GM12878 (cell line): Measurements from ENCODE around the gene EXOC4. TPM values are rescaled to one million over a fixed set of nuclear protein-coding genes. Genes with fewer than 3 reads are reported as not detected.

Experiments used
- ATAC-seq: fragments of 200-7000 bp; cut with Tn5 transposase; 3 replicates; pipeline ENCODE4 v1.9.1; 2020; ENCODE audit warnings: mild to moderate bottlenecking, moderate library complexity
- BruUV-seq: library from RNA; stranded (reverse); fragments of 400-500 nt; replicated peaks from 2 replicates; lab custom pipeline; 2021; lab: Mats Ljungman, UMichigan
- CTCF ChIA-PET: fragments of 300-600 bp; sonication (Branson Sonifier 250); formaldehyde crosslinking; extraction: SDS; loops from one replicate; lab custom pipeline; 2021; ENCODE audit warnings: inconsistent platforms; lab: Yijun Ruan, JAX
- POLR2A ChIA-PET: fragments of 350-600 bp; formaldehyde crosslinking; extraction: SDS; loops from one replicate; lab custom pipeline; 2021; ENCODE audit warnings: inconsistent platforms; lab: Charles Lee
- RAD21 ChIA-PET: fragments of 300-600 bp; sonication (Branson Sonifier 250); formaldehyde crosslinking; loops from one replicate; lab custom pipeline; 2023; ENCODE audit warnings: antibody characterized with exemption; ENCODE audit not compliant: unreplicated experiment; lab: Charles Lee
- SMC1A ChIA-PET: fragments of 300-600 bp; sonication (Branson Sonifier 250); formaldehyde crosslinking; loops from one replicate; lab custom pipeline; 2023; ENCODE audit not compliant: unreplicated experiment, uncharacterized antibody; lab: Charles Lee
- DNase-seq: peaks from one replicate; pipeline ENCODE4 v3.0.0-alpha.2; 2011; ENCODE audit warnings: low read depth, low spot score
- FAIRE-seq: peaks from 3 replicates; lab custom pipeline; 2011; peaks lifted over from hg19 to GRCh38; lab: Jason Lieb, UNC
- H2AFZ ChIP-seq: 2 replicates; pipeline ENCODE4 v1.6.0; 2011; ENCODE audit warnings: low read depth, low read length, control low read depth; ENCODE audit not compliant: control insufficient read depth
- H3K27ac ChIP-seq: 2 replicates; pipeline ENCODE4 v1.5.1; 2011; ENCODE audit warnings: control low read depth; ENCODE audit not compliant: control insufficient read depth, insufficient read depth
- H3K27me3 ChIP-seq, 2 experiments: replicated peaks in 1 of 2; 2 replicates each; pipeline versions ENCODE4 v1.6.0 to v1.6.1; 2011; ENCODE audit warnings: low read length in 1 of 2; ENCODE audit not compliant: control insufficient read depth in 2 of 2, insufficient read depth in 2 of 2
- H3K36me3 ChIP-seq, 2 experiments: 2 replicates each; pipeline ENCODE4 v1.5.1; 2011; ENCODE audit warnings: low read length in 1 of 2; ENCODE audit not compliant: control insufficient read depth in 2 of 2, insufficient read depth in 2 of 2
- H3K4me1 ChIP-seq: 2 replicates; pipeline ENCODE4 v1.6.1; 2011; ENCODE audit warnings: mild to moderate bottlenecking, low read length, moderate library complexity, mixed read lengths; ENCODE audit not compliant: control insufficient read depth, insufficient read depth
- H3K4me2 ChIP-seq: 2 replicates; pipeline ENCODE4 v1.6.0; 2011; ENCODE audit warnings: control low read depth; ENCODE audit not compliant: control insufficient read depth, insufficient read depth
- H3K4me3 ChIP-seq: fragments of 200-600 bp; sonication (generic); 2 replicates; pipeline ENCODE4 v1.5.1; 2016
- H3K79me2 ChIP-seq: 2 replicates; pipeline ENCODE4 v1.6.0; 2011; ENCODE audit warnings: low read length; ENCODE audit not compliant: control insufficient read depth, insufficient read depth
- H3K9ac ChIP-seq: 2 replicates; pipeline ENCODE4 v1.8.0; 2011; ENCODE audit warnings: low read length, control low read depth, mixed read lengths; ENCODE audit not compliant: control insufficient read depth, insufficient read depth
- H3K9me3 ChIP-seq: replicated peaks from 3 replicates; pipeline ENCODE4 v1.5.1; 2011; ENCODE audit warnings: mild to moderate bottlenecking, low read length; ENCODE audit not compliant: control insufficient read depth, insufficient read depth
- H4K20me1 ChIP-seq: 2 replicates; pipeline ENCODE4 v1.6.0; 2011; ENCODE audit not compliant: control insufficient read depth, insufficient read depth
- ASH2L ChIP-seq: fragments of 300-600, 200-600 bp; sonication (generic); IDR thresholded peaks from 2 replicates; pipeline ENCODE4 v1.6.1; 2017; ENCODE audit warnings: low read depth, mild to moderate bottlenecking, borderline replicate concordance
- CEBPB ChIP-seq, 2 experiments: fragments of 150-350 bp in 1 of 2; IDR thresholded peaks; 2 replicates each; pipeline ENCODE4 v1.6.1; 2012 to 2014; ENCODE audit warnings: low read depth in 2 of 2, low read length in 2 of 2, borderline replicate concordance in 1 of 2, inconsistent platforms in 1 of 2
- CEBPZ ChIP-seq: fragments of 150-350 bp; IDR thresholded peaks from 2 replicates; pipeline ENCODE4 v1.6.1; 2016; ENCODE audit warnings: low read depth, low read length
- DPF2 ChIP-seq: fragments of 450-650 bp; IDR thresholded peaks from 2 replicates; pipeline ENCODE4 v1.6.1; 2017; ENCODE audit warnings: mild to moderate bottlenecking
- EP300 ChIP-seq, 2 experiments: fragments of 150-350 bp in 1 of 2; IDR thresholded peaks; 2 replicates each; pipeline ENCODE4 v1.6.1; 2011 to 2012; ENCODE audit warnings: low read depth in 2 of 2, low read length in 2 of 2, borderline replicate concordance in 1 of 2, improper control_type of control experiment in 1 of 2, inconsistent platforms in 1 of 2; ENCODE audit not compliant: control insufficient read depth in 1 of 2
- IKZF1 ChIP-seq: fragments of 450-650 bp; conservative IDR thresholded peaks from 2 replicates; pipeline ENCODE4 v1.6.1; 2017; ENCODE audit warnings: antibody characterized with exemption, mild to moderate bottlenecking
- RAD21 ChIP-seq: IDR thresholded peaks from 2 replicates; pipeline ENCODE4 v1.6.1; 2011; ENCODE audit warnings: mild to moderate bottlenecking, low read depth, low read length, moderate library complexity; ENCODE audit not compliant: insufficient read depth
- SIN3A ChIP-seq: IDR thresholded peaks from 2 replicates; pipeline ENCODE4 v1.6.1; 2012; ENCODE audit warnings: low read depth, low read length, improper control_type of control experiment
- SREBF1 ChIP-seq: IDR thresholded peaks from 2 replicates; pipeline ENCODE4 v1.6.1; 2012; ENCODE audit warnings: mild to moderate bottlenecking, low read length
- TCF3 ChIP-seq: IDR thresholded peaks from 2 replicates; pipeline ENCODE4 v1.6.1; 2012; ENCODE audit warnings: low read depth, mild to moderate bottlenecking, low read length, borderline replicate concordance; ENCODE audit not compliant: insufficient read depth
- whole genome bisulfite sequencing: methylation state at CpG from one replicate; pipeline ENCODE4 v1.1.6; 2016; ENCODE audit warnings: low lambda C conversion rate; ENCODE audit not compliant: insufficient replicate concordance, insufficient coverage; ENCODE audit errors: missing lambda C conversion rate; 5-methylcytosine and 5-hydroxymethylcytosine counted together
- in situ Hi-C: fragments of 300-500 bp; cut with MboI; formaldehyde crosslinking; loops from 9 replicates; pipeline ENCODE4 v1.14.3; 2018; ENCODE audit warnings: mixed read lengths
- intact Hi-C: fragments of 100-400 bp; cut with micrococcal nuclease; formaldehyde crosslinking; loops from one replicate; pipeline ENCODE4 v1.14.2; 2022; ENCODE audit not compliant: unreplicated experiment
- polyA plus RNA-seq, 11 experiments: library from polyadenylated mRNA; depleted of rRNA in 4 of 11; unstranded in 6 of 11; stranded (reverse) in 5 of 11; fragments of >200 nt; fragmentation: Nextera tagmentation in 4 of 11; fragmentation: Illumina TruSeq in 1 of 11; extraction: Ambion mirVana in 4 of 11; extraction: Trizol in 1 of 11; gene quantifications; 1 replicate in 1 of 11; 2 replicates in 10 of 11; pipeline versions ENCODE4 v1.2.1 to v1.2.3, GENCODE V29; 2011 to 2016; ENCODE audit warnings: inconsistent platforms in 2 of 11, missing spikeins in 2 of 11, low read depth in 1 of 11
- total RNA-seq, 4 experiments: library from RNA; depleted of rRNA in 3 of 4; stranded (reverse); fragments of >200 nt in 3 of 4; fragmentation: Illumina TruSeq in 1 of 4; extraction: Trizol in 1 of 4; gene quantifications; 2 replicates each; pipeline versions ENCODE4 v1.2.1 to v1.2.3, GENCODE V29; 2013 to 2021
- TF ChIP-seq, protein P1 (sequence below): fragments of 450-650 bp; IDR thresholded peaks from 2 replicates; pipeline ENCODE4 v1.6.1; 2017; ENCODE audit warnings: mild to moderate bottlenecking, moderate library complexity

Gene EXOC4
- total and polyA plus RNA-seq, 10 of the 15 experiments (the other 5 are each of a cell fraction or from before 2014, with no cell fraction given): 13.2 to 44.5 (median 29.6) TPM

DNA sequence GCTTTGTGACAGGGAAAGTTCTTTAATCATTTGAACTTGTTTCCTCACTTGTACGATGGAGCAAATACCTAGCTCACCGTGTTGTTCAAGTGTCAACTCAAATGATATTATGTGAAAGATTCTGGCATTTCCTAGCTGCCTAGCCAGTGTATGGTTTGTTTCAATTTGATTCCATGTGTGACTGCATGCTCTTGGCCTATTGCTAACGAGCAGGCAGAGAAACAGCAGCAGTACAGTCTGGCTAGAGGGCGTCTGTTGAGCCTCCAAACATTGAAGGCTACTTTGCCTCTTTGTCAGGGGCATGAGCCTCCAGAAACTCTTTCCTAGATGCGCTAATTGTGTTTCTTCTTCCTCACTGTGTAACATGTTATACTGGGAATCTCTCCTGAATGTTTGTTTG lies 417.4 kb downstream of the EXOC4 start:
- H3K4me3 ChIP-seq: no peak overlapping the region
- no peaks in the 10 kb centered on the region for H3K27me3 ChIP-seq
- FAIRE-seq: no peak
- CTCF ChIA-PET: no interaction called here
- no peak overlapping the region for H2AFZ ChIP-seq
- POLR2A ChIA-PET: no interaction called here
- intact Hi-C loops: no loop called here
- in situ Hi-C loops: no loop called here
- no TSS peak for BruUV-seq
- no peak for ATAC-seq
- H3K4me1 ChIP-seq: no peaks in the 10 kb centered on the region
- no peak overlapping the region for H3K27ac ChIP-seq
- H3K36me3 ChIP-seq: no peaks in the 10 kb centered on the region
- H3K9me3 ChIP-seq: no peaks in the 10 kb centered on the region
- TF ChIP-seq SREBF1 (no peak), IKZF1 (no peak), SIN3A (no peak), CEBPB (IDR thresholded peaks at IDR 0.05; ENCODE audit: borderline replicate concordance in 1 of 2, low read depth in 2 of 2, low read length in 2 of 2) (no peak), CEBPZ (no peak), DPF2 (no peak), ASH2L (no peak), EP300 (IDR thresholded peaks at IDR 0.05; ENCODE audit: borderline replicate concordance in 1 of 2, control insufficient read depth in 1 of 2, low read depth in 2 of 2, low read length in 2 of 2) (no peak), TCF3 (no peak), RAD21 (no peak)
- TF ChIP-seq, protein P1, sequence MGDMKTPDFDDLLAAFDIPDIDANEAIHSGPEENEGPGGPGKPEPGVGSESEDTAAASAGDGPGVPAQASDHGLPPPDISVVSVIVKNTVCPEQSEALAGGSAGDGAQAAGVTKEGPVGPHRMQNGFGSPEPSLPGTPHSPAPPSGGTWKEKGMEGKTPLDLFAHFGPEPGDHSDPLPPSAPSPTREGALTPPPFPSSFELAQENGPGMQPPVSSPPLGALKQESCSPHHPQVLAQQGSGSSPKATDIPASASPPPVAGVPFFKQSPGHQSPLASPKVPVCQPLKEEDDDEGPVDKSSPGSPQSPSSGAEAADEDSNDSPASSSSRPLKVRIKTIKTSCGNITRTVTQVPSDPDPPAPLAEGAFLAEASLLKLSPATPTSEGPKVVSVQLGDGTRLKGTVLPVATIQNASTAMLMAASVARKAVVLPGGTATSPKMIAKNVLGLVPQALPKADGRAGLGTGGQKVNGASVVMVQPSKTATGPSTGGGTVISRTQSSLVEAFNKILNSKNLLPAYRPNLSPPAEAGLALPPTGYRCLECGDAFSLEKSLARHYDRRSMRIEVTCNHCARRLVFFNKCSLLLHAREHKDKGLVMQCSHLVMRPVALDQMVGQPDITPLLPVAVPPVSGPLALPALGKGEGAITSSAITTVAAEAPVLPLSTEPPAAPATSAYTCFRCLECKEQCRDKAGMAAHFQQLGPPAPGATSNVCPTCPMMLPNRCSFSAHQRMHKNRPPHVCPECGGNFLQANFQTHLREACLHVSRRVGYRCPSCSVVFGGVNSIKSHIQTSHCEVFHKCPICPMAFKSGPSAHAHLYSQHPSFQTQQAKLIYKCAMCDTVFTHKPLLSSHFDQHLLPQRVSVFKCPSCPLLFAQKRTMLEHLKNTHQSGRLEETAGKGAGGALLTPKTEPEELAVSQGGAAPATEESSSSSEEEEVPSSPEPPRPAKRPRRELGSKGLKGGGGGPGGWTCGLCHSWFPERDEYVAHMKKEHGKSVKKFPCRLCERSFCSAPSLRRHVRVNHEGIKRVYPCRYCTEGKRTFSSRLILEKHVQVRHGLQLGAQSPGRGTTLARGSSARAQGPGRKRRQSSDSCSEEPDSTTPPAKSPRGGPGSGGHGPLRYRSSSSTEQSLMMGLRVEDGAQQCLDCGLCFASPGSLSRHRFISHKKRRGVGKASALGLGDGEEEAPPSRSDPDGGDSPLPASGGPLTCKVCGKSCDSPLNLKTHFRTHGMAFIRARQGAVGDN: no peak
- no peak overlapping the region for H3K4me2 ChIP-seq
- H3K9ac ChIP-seq: no peak overlapping the region
- 100% methylated on average over 5 of the region's 5 CpGs for WGBS
- H3K79me2 ChIP-seq: no peaks in the 10 kb centered on the region
- SMC1A ChIA-PET: interaction anchor here (1.0 kb wide), 1 partner anchor 26 kb away, joined by 3 read pairs; no protein-coding TSS in a partner anchor
- RAD21 ChIA-PET: no interaction called here
- H4K20me1 ChIP-seq: no peaks in the 10 kb centered on the region
- no peak for DNase-seq
